HG02759 (cell line): ENCODE results near the gene H2AZ2.
"Not testable (repeated sequence)": the region's sequence is repeated elsewhere in the genome, so short reads cannot be mapped to it uniquely, and the experiment has no call there.

Source experiments
- ATAC-seq: cut with Tn5 transposase; IDR thresholded peaks from one replicate; pipeline ENCODE4 v1.9.1; 2021; ENCODE audit warnings: mild to moderate bottlenecking, moderate library complexity; ENCODE audit not compliant: unreplicated experiment

Gene H2AZ2

GRCh38 chr7:44871918-44872317, 24.0 kb upstream of the H2AZ2 start:
- not testable (repeated sequence) for ATAC-seq

GRCh38 chr7:44870780-44871179, 22.9 kb upstream of the H2AZ2 start:
- not testable (repeated sequence) for ATAC-seq

DNA sequence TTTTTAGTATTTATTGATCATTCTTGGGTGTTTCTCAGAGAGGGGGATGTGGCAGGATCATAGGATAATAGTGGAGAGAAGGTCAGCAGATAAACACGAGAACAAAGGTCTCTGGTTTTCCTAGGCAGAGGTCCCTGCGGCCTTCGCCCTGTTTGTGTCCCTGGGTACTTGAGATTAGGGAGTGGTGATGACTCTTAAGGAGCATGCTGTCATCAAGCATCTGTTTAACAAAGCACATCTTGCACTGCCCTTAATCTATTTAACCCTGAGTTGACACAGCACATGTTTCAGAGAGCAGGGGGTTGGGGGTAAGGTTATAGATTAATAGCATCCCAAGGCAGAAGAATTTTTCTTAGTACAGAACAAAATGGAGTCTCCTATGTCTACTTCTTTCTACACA, 22.4 kb upstream of the H2AZ2 start:
- ATAC-seq, result not testable (repeated sequence)

GRCh38 chr7:44867073-44867995, 19.4 kb upstream of the H2AZ2 start:
- no peak for ATAC-seq

DNA sequence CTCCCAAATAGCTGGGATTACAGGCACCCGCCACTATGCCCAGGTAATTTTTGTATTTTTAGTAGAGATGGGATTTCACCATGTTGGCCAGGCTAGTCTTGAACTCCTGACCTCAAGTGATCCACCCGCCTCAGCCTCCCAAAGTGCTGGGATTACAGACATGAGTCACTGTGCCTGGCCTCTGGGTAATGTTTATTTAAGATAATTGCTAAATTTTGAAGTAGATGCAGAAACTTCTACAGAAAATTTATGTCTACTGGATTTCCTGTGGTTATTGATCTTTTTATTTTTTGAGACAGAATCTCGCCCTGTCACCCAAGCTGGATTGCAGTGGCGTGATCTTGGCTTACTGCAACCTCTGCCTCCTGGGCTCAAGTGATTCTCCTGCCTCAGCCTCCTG, 14.1 kb upstream of the H2AZ2 start:
- ATAC-seq, result not testable (repeated sequence)

DNA sequence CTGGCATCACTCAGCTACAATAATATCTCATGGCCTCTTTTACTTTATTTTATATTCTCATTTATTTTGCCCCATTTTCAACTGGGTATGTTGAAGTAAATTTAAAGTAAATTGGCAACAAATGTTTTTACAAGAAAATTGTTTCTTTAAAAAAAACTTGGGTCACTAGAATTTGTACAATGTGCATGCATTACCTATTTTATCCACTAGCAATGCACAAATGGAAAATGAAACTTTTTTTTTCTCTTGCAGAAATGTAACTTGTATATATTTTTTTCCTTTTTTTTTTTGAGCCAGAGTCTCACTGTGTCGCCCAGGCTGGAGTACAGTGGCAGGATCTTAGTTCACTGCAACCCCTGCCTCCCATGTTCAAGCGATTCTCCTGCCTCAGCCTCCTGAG, 10.3 kb upstream of the H2AZ2 start:
- no peak for ATAC-seq

DNA sequence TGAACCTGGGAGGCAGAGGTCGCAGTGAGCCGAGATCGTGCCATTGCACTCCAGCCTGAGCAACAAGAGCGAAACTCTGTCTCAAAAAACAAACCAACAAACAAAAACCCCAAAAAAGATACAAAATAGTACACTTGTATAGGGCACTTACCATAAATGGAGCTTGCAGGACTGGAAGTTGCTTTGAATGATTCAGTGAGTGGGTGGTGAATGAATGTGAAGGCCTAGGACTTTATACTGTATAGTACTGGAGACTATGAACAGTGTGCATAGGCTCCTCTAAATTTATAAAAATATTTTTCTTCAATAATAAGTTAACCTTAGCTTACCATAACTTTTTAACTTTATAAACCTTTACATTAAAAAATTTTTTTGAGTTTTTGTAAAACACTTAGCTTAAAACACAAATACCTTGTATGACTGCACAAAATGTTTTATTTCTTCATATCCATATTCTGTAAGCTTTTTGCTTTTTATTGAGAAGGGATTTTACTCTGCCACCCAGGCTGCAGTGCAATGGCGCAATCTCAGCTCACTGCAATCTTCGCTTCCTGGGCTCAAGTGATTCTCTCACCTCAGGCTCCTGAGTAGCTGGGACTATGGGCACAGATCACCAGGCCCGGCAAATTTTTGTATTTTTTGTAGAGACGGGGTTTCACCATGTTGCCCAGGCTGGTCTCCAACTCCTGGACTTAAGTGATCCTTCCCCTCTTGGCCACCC, 6.9 kb upstream of the H2AZ2 start:
- ATAC-seq, result no peak

DNA sequence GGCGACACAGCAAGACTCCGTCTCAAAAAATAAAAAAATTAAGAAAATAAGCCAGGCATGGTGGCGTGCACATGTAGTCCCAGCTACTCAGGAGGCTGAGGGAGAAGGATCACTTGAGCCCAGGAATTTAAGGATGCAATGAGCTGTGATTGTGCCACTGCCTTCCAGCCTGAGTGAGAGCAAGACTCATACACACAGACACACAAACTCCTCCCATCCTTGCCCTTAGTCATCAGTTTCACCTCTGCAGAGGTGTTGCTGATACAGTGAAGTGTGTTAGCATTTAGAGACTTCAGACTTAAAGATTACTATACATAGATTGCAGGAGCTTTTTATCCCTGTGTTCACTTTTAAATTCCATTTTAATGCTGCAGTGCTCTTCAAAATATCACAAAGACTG, 5.5 kb upstream of the H2AZ2 start:
- no peak for ATAC-seq

GRCh38 chr7:44852590-44852989, 4.7 kb upstream of the H2AZ2 start:
- no peak for ATAC-seq

- no peak for ATAC-seq
Measured at GRCh38 chr7:44849885-44850544, 2.1 kb upstream of the H2AZ2 start.

DNA sequence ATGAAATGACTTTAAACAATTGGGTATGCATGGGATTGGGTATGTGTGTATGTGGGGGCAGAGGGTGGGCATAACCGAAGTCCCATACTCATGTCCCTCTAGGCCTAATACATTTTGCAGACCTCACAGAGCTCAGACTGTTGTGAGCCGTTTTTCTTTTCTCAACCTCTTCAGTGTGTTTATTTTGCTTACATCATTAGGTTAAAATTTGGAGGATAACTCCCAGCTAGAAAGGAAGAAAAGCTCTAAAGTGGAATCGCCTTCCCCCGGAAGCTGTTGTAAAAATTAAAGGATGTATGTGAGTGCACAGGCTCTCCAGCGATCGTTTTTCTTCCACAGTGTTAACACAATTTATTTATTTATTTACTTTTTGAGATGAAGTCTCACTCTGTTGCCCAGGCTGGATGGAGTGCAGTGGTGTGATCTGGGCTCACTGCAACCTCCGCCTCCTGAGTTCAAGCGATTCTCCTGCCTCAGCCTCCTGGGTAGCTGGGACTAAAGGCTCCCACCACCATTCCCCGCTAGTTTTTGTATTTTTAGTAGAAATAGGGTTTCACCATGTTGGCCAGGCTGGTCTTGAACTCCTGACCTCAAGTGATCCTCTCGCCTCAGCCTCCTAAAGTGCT, 1.5 kb upstream of the H2AZ2 start:
- no peak for ATAC-seq

DNA sequence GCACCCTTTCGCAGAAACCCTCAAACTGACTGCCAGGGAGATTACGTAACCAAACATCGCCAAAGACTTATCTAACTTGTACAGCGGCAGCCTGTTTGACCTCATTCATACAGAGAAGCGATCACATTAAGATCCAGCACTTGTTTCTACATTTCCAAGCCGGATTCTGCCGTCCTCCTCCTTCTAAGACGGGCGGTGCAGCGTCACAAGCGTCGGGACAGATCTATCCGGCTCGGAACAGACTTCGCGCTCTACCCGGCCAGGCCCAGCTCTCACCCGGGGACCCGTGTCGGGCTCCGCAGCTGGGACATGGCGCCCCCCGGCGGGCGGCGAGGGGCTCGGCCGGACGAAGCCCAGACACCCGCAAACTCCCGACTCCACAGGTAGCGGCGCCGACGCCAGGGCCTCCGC, 373 bp downstream of the H2AZ2 start:
- ATAC-seq, result peak; percentile 68

GRCh38 chr7:44846816-44847508, 925 bp downstream of the H2AZ2 start:
- no peak for ATAC-seq

DNA sequence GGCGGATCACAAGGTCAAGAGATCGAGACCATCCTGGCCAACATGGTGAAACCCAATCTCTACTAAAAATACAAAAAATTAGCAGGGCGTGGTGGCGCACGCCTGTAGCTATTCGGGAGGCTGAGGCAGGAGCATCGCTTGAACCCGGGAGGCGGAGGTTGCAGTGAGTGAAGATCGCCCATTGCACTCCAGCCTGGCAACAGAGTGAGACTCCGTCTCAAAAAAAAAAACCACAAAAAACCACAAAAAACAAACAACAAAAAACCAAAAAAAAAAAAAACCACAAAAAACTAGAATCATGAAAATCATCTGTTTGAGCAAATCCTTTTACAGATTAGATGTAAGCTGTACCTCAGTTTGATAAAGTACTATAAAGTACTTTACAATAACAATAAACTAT, 1.5 kb downstream of the H2AZ2 start:
- ATAC-seq, result not testable (repeated sequence)

DNA sequence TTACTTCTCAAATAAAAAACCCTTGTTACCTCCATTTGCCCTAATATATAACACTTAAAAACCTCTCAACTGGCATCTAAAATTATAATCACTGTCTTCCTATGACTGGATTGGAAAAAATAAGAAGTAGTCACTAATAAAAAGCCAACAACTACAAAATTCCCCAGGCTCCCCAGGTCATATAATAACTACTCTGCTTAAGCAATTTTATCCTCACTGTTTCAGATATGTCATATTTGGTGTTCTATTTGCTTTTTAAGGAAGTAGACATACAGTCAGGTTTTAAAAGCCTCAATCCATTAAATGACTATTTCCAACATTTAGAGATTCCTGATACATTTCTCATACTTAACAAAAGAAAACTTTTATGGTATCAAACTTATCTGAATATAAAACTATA, 2.4 kb downstream of the H2AZ2 start:
- no peak for ATAC-seq

GRCh38 chr7:44843440-44843839, 4.4 kb downstream of the H2AZ2 start:
- not testable (repeated sequence) for ATAC-seq

DNA sequence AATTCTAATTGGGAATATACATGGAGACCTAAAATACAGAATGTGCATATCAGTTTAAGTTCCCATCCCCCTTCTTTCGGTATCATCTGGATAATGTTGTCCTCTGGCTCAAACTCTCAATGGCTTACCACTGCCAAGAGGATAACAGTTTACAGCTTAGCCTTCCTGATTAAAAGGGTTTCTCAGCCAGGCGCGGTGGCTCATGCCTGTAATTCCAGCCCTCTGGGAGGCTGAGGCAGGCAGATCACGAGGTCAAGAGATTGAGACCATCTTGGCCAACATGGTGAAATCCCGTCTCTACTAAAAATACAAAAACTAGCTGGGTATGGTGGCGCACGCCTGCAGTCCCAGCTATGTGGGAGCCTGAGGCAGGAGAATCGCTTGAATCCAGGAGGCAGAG, 5.2 kb downstream of the H2AZ2 start:
- not testable (repeated sequence) for ATAC-seq

DNA sequence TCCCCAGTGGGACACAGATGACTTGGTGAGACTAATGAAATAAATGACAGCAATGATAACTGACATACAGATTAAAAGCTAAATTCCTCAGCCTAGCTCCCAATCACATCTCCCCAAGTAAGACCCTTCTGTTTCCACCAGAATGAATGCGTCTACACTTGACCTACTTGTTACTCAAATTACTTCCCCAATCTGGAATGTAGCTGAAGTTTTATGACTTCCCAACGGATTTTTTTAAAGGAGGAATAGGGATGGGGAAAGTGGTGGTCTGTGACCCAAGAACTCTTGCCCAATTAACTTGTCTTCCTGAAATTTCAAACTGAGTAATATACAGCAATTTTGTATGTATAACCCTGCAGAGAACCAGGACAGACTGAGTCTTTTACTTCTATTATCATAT, 9.1 kb downstream of the H2AZ2 start:
- no peak for ATAC-seq

- ATAC-seq, result no peak
Measured at GRCh38 chr7:44827567-44827966, 20.3 kb downstream of the H2AZ2 start.

GRCh38 chr7:44824894-44825526, 22.9 kb downstream of the H2AZ2 start:
- no peak for ATAC-seq
